ENCODE measurements around the gene ITGB1BP1.

The ITGB1BP1 gene

DNA sequence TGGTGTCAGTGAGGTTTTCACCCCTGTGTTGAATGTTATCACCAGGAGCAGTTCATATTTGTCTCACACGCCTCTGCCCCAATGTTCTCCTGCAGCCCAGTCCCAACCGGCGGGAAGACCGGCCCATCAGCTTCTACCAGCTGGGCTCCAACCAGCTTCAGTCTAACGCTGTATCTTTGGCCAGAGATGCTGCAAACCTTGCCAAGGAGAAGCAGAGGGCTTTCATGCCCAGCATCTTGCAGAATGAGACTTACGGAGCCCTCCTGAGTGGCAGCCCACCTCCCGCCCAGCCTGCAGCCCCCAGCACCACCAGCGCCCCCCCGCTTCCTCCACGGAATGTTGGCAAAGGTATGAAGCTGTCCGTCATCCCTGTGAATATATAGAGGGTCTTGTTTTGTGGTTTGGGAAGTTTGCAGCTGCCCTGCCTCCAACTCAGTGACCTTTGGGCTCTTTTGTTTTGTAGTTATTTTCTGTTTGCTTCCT is 35.1 kb downstream of the ITGB1BP1 start:
- Histone ChIP-seq H3K36me3 (replicated peaks) (peaks cover 13% of the 10 kb centered on the region), H3K4me1 (no peaks in the 10 kb centered on the region), H3K27me3 (ENCODE audit: low read depth) (no peaks in the 10 kb centered on the region), H3K9me3 (no peaks in the 10 kb centered on the region), H3K4me3 (no peak overlapping the region)
- no peak for DNase-seq (ENCODE audit: low spot score in 2 of 2)
- in situ Hi-C loops (cut with MboI; ENCODE audit: low sequenced_read_pairs) = no loop called here

DNA sequence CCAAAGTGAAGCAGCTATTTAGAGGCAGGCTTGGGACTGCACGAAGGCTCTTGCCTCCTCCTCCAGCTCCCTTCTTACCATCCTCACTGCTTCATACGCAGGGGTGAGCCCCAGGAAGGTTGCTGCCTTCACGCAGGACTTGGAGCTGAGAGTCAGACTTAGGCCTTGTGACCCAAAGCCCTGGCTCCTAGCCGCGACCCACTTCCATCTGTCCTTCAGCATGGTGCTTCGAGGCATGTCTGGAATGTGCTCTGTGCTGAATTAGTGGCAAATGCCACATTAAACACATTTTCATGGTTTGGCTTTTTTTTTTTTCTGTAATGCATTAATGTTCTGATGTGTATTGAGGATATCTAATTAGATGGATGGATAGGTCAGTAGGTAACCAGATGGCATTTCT is 37.5 kb downstream of the ITGB1BP1 start:
- Histone ChIP-seq H3K36me3 (replicated peaks) (peaks cover 19% of the 10 kb centered on the region), H3K4me3 (no peak overlapping the region), H3K4me1 (no peaks in the 10 kb centered on the region), H3K27me3 (ENCODE audit: low read depth) (no peaks in the 10 kb centered on the region), H3K9me3 (no peaks in the 10 kb centered on the region)
- in situ Hi-C loops (cut with MboI; ENCODE audit: low sequenced_read_pairs) = no loop called here
- no peak for DNase-seq (ENCODE audit: low spot score in 2 of 2)

DNA sequence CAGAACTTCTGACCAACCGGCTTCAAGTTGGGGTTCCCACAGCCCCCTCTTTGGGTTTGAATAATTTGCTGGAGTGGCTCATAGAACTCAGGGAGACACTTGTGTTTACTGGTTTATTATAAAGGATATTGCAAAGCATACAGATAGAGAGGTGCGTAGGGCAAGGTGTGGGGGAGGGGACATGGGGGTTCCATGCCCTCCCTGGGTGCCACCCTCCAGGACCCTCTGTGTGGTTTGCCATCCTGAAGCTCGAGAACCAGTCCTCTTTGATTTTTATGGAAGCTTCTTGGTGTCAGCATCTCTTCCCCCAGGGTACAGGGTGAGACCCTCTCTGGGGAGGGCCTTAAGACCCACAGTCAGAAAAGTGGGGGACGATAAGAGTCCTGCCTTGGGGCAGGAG is 38.8 kb downstream of the ITGB1BP1 start:
- H3K9me3 ChIP-seq = no peaks in the 10 kb centered on the region
- H3K4me1 ChIP-seq = no peaks in the 10 kb centered on the region
- H3K36me3 ChIP-seq (replicated peaks) = peaks cover 21% of the 10 kb centered on the region
- H3K27me3 ChIP-seq (ENCODE audit: low read depth) = no peaks in the 10 kb centered on the region
- H3K4me3 ChIP-seq = no peak overlapping the region
- in situ Hi-C loops (cut with MboI; ENCODE audit: low sequenced_read_pairs) = no loop called here
- no peak for DNase-seq (ENCODE audit: low spot score in 2 of 2)

DNA sequence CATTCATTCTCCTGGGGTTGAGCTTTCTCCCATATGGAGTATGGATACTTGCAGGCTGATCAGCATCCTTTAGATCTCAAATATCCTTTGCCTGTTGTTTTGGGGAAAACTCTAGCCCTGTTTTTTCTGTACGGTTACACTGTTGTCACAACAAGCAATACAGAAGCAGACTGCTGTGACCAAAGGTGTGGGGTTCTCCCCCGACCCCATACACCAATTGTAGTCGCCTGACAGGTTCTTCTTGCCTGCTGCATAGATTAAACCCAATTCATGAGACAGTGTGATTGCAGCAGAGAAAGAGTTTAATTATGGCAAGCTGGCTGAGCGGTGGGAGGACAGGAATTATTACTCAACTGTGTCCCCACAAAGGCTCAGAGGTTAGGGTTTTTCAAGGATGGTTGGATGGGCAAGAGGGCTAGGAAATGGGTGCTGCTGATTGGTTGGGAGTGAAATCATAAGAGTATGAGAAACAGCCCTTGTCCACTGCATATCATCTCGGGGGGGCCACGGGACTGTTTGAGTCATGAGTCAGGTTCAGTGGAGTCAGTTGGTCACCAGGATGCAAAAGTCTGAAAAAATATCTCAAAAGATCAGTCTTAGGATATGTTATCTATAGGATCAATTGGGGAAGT is 40.6 kb downstream of the ITGB1BP1 start:
- Histone ChIP-seq H3K4me1 (no peaks in the 10 kb centered on the region), H3K27me3 (ENCODE audit: low read depth) (no peaks in the 10 kb centered on the region), H3K4me3 (no peak overlapping the region), H3K9me3 (no peaks in the 10 kb centered on the region), H3K36me3 (replicated peaks) (peaks cover 20% of the 10 kb centered on the region)
- in situ Hi-C loops (cut with MboI; ENCODE audit: low sequenced_read_pairs) = no loop called here
- no peak for DNase-seq (ENCODE audit: low spot score in 2 of 2)

DNA sequence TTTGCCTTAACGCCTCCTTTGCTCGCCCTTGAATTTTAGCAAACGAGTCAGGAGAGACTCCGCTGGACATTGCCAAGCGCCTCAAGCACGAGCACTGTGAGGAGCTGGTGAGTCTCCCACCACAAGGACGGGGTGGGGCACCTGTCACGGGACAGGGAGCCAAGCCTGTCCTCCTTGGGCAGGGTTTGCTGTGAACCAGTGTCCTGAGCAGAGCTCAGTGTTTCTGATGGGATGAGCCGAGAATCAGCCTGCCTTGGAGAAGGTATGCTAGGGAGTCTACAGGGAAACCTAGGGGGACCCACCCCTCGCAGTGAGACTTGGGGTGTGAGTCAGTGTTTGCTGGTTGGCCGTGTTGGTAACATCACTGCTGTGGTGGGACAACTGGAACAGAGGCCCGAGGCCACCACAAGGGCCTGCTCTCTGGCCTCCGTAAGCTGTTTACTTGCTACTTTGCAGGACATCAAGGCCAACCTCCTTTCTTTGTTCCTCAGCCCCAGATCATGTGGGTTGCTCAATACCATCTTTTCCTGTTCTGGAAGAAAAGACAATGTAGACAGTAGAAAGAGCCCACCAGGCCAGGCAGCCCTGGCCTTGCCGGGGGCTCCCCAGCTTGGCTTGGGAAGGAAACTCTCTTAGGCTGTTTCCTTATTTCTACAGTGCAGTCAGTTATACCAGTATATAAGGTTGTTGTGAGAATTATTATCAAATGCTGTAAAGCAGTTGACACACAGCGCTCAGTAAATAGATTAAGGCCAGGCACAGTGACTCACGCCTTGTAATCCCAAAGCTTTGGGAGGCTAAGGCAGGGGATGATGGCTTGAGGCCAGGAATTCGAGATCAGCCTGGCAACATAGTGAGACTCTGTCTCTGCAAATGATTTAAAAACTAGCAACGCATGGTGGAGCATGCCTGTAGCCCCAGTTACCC is 42.4 kb downstream of the ITGB1BP1 start:
- Histone ChIP-seq H3K4me3 (no peak overlapping the region), H3K4me1 (no peaks in the 10 kb centered on the region), H3K9me3 (no peaks in the 10 kb centered on the region), H3K36me3 (replicated peaks) (peaks cover 24% of the 10 kb centered on the region), H3K27me3 (ENCODE audit: low read depth) (no peaks in the 10 kb centered on the region)
- DNase-seq (ENCODE audit: low spot score in 2 of 2) = no peak
- in situ Hi-C loops (cut with MboI; ENCODE audit: low sequenced_read_pairs) = no loop called here

DNA sequence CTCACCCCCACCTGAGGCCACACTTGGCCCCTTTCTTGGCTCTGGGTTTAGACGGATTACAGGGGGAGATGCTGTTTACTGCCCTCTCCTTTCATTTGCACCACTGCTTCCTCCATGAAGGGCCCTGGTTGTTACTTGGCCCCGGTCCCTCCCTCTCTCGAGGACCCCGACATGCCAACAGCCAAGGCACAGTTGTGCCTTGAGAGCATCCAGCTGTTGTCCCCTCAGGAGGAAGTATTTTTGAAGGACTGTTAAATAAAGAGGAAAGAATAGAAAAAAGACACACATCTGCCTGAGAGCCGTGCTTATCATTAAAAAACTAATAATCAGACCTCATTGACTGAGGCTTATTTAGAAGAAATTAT is 44.0 kb downstream of the ITGB1BP1 start:
- no peak for DNase-seq (ENCODE audit: low spot score in 2 of 2)
- H3K27me3 ChIP-seq (ENCODE audit: low read depth) = no peaks in the 10 kb centered on the region
- no peaks in the 10 kb centered on the region for H3K9me3 ChIP-seq
- H3K4me1 ChIP-seq = no peaks in the 10 kb centered on the region
- in situ Hi-C loops (cut with MboI; ENCODE audit: low sequenced_read_pairs) = no loop called here
- H3K36me3 ChIP-seq (replicated peaks) = peaks cover 18% of the 10 kb centered on the region
- no peak overlapping the region for H3K4me3 ChIP-seq

DNA sequence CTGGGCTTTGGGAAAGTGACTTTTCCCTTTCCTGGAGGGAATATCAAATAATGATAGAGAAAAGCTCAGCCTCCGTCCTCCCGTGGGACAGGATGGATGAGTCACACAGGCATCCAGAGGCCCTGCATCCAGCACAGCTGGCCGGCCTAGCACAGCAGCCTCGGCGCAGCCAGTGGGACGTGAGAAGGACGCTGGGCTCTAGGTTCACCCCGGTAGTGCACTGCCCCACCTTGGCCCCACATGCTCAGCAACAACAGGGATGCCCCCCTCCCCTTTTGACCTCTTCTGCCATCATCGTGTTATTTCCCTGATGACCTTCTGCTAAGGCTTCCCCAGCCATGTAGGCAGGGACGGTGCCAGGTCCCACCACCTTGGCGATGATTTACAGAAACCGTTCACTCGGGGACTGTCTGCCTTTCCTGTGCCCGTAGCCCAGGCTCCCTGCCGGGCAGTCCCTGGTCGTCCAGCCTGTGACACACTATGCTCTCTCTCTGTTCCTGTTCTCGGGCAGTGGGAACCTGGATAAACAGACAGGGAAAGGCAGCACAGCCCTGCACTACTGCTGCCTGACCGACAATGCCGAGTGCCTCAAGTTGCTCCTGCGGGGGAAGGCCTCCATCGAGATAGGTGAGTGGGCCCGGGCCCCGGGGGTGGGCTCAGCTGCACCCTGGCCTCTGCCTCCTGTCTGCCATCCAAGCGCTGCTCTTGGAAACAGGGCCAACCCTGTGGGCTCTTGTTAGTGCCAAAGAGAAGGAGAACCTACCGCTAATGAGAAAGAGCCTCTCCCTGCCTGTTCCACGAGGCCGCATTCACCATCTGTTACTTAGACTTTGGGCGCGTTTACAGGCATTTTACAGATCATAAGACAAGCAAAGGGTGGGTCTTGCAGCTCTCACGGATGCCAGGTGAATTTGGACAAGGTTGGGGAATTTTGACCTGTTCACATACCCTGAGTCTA is 44.6 kb downstream of the ITGB1BP1 start:
- in situ Hi-C loops (cut with MboI; ENCODE audit: low sequenced_read_pairs) = no loop called here
- peaks cover 18% of the 10 kb centered on the region for H3K36me3 ChIP-seq (replicated peaks)
- no peak for DNase-seq (ENCODE audit: low spot score in 2 of 2)
- H3K9me3 ChIP-seq = no peaks in the 10 kb centered on the region
- no peaks in the 10 kb centered on the region for H3K4me1 ChIP-seq
- H3K4me3 ChIP-seq = no peak overlapping the region
- H3K27me3 ChIP-seq (ENCODE audit: low read depth) = no peaks in the 10 kb centered on the region

DNA sequence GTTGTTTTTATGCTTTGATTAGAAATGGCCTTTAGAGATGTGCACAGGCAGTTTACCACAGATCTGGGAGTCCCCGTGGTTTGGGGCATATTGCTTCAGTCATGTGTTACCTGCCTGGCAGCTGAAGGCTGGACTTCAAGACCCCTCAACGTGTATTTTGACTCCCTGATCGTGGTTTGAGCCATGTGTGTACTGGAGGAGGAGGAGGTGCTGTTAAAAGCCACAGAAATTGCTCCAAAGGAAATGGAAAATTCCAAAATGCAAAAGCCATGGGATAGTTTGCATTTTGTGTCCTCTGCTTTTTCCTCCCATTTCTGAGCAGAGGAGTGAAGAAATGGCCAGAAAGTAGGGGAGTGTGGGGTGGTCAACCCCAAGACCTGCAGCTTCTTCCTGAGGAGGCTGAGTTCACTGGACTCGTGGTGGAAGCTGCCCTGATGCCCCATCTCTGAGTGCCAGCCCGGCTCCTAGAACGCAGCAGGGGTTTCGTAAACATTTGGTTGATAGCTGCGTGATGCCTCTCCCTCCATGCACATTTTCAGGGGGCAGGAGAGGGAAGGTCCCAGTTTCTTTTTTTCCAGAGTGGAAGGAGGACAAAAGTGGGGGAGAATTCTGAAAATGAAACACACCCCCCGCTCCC is 45.7 kb downstream of the ITGB1BP1 start:
- Histone ChIP-seq H3K27me3 (ENCODE audit: low read depth) (no peaks in the 10 kb centered on the region), H3K9me3 (no peaks in the 10 kb centered on the region), H3K36me3 (replicated peaks) (peaks cover 18% of the 10 kb centered on the region), H3K4me3 (no peak overlapping the region), H3K4me1 (no peaks in the 10 kb centered on the region)
- in situ Hi-C loops (cut with MboI; ENCODE audit: low sequenced_read_pairs) = no loop called here
- DNase-seq (ENCODE audit: low spot score in 2 of 2) = no peak

DNA sequence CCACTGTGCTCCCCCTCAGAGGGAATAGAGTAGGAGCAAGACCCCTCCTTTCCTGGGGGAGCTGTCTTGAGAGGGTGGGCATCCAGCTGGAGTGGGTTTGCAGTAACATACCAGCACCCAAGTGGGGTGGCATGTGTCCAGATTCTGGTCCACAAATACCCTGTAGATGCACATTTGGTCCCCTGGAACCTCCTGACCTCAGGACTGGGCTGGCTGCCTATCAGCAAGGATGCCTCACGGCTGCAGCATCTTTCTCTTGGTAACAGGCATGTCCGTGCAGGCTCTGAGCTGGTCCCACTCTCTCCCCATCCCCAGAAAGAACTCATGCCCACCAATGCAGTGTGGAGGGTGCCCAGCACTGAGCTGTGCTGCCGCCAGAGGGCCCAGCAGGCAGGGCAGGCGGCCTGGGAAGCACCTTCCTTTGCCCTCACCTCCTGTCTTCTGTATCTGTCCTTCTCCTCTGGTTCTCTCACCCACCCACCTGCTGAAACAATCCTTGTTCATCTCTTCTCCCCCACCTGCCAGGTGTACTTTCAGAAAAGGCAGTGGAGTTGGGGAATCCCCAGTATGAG is 47.4 kb downstream of the ITGB1BP1 start:
- in situ Hi-C loops (cut with MboI; ENCODE audit: low sequenced_read_pairs) = no loop called here
- Histone ChIP-seq H3K4me1 (peaks cover 4% of the 10 kb centered on the region; the same call in 1 of the 2 replicates), H3K4me3 (no peak overlapping the region), H3K36me3 (replicated peaks) (peaks cover 13% of the 10 kb centered on the region), H3K27me3 (ENCODE audit: low read depth) (no peaks in the 10 kb centered on the region), H3K9me3 (no peaks in the 10 kb centered on the region)
- no peak for DNase-seq (ENCODE audit: low spot score in 2 of 2)

DNA sequence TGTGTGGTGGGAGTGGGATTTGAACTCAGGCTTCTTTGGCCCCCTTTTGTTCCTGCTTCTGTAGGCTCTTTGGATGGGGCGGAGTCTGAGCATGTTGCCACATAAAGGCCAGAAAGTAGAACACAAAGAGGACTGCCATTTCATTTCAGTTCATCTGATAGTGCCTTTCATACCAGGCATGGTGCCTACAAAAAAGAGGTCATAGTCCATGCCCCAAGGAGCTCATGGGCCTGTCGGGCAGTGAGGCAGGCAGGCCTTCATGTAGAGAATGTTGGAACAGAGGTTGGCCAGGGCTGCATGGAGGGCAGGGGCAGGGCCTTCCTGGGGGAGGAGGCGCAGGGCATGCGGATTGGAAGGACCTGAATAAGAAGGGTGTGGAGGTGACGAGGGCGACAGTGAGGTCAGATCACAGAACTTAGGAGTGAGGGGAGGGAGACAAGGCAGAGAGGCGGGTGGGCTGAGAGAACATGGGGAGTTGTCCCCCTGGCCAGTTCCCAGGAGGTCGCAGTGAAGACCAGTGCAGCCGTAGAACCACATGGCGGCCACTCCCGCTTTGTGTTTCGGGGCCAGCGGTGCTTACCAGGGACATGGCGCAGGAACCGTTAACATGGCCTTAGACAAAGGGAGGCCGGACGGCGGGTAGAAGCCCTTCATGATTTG is 49.1 kb downstream of the ITGB1BP1 start:
- Histone ChIP-seq H3K36me3 (replicated peaks) (peaks cover 10% of the 10 kb centered on the region), H3K9me3 (no peaks in the 10 kb centered on the region), H3K27me3 (ENCODE audit: low read depth) (no peaks in the 10 kb centered on the region), H3K4me1 (peaks cover 4% of the 10 kb centered on the region; the same call in 1 of the 2 replicates), H3K4me3 (no peak overlapping the region)
- DNase-seq (ENCODE audit: low spot score in 2 of 2) = no peak
- in situ Hi-C loops (cut with MboI; ENCODE audit: low sequenced_read_pairs) = no loop called here

DNA sequence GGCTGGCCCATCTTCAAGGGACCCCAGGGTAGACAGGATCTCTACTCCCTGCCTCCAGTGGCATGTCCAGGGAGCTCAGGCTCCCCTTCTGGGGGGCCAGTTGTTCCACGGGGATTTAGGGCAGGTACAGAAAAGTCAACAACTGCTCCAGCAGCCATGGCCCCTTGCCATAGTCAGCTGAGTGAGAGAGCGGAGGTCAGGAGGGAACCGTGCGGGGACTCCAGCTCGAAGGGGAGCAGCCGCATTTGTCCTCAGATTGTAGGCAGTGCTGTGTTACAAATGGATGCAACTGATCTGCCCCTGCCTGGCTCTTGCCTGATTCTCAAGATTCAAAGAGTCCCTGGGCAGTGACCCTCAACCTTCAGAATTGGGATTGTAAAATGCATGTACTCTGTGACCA is 49.9 kb downstream of the ITGB1BP1 start:
- Histone ChIP-seq H3K27me3 (ENCODE audit: low read depth) (no peaks in the 10 kb centered on the region), H3K36me3 (replicated peaks) (peaks cover 3% of the 10 kb centered on the region), H3K4me1 (peaks cover 4% of the 10 kb centered on the region; the same call in 1 of the 2 replicates), H3K9me3 (no peaks in the 10 kb centered on the region), H3K4me3 (no peak overlapping the region)
- DNase-seq (ENCODE audit: low spot score in 2 of 2) = no peak
- in situ Hi-C loops (cut with MboI; ENCODE audit: low sequenced_read_pairs) = no loop called here

DNA sequence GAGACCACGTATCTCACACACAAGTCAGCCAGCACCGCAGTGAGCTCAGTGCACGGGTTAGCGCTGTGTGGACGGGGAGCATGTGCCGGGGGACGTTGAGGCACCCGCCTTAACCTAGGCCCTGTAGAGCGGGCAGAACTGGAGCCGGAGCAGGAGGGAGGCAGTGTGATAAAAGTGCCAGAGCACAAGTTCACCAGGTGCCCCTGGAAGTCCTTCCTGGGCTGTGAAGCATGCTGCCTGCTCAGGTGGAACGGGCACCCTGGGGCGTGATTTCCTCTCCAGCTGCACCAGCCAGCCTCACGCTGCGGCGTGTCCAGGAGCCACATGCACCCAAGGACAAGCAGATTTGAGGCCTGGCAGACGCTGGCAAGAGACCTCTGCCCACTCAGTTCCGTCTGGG is 50.3 kb downstream of the ITGB1BP1 start:
- Histone ChIP-seq H3K36me3 (replicated peaks) (peaks cover 3% of the 10 kb centered on the region), H3K4me1 (peaks cover 4% of the 10 kb centered on the region; the same call in 1 of the 2 replicates), H3K27me3 (ENCODE audit: low read depth) (no peaks in the 10 kb centered on the region), H3K4me3 (no peak overlapping the region), H3K9me3 (no peaks in the 10 kb centered on the region)
- in situ Hi-C loops (cut with MboI; ENCODE audit: low sequenced_read_pairs) = no loop called here
- DNase-seq (ENCODE audit: low spot score in 2 of 2) = no peak

All from HAP-1 (cell line).